OCI-LY3 (cell line): ENCODE data around the gene ABHD17A.

Source experiments
- CTCF ChIP-seq: fragments of 200-600, 300-600 bp; sonication (generic); IDR thresholded peaks from 2 replicates; pipeline ENCODE4 v1.5.1; 2014; ENCODE audit warnings: antibody characterized with exemption, low read length, low read depth
- EZH2phosphoT487 ChIP-seq: fragments of 200-600 bp; shearing (Covaris generic); IDR thresholded peaks from 2 replicates; pipeline ENCODE4 v1.6.1; 2018; ENCODE audit warnings: antibody characterized with exemption, mixed run types, low read depth

GRCh38 chr19:1905110-1905862 lies 20.0 kb upstream of the ABHD17A start, which contains the start of the genes ADAT3 and SCAMP4:
- TF ChIP-seq CTCF (no peak), EZH2phosphoT487 (no peak)
